Measurements from ENCODE around the gene KIF1B. TPM values are rescaled to one million over a fixed set of nuclear protein-coding genes. Genes with fewer than 3 reads are reported as not detected.

The KIF1B gene
- total and polyA plus RNA-seq, 4 experiments from 2014 or later: 1.3 to 18.1 (median 10.8) TPM

DNA sequence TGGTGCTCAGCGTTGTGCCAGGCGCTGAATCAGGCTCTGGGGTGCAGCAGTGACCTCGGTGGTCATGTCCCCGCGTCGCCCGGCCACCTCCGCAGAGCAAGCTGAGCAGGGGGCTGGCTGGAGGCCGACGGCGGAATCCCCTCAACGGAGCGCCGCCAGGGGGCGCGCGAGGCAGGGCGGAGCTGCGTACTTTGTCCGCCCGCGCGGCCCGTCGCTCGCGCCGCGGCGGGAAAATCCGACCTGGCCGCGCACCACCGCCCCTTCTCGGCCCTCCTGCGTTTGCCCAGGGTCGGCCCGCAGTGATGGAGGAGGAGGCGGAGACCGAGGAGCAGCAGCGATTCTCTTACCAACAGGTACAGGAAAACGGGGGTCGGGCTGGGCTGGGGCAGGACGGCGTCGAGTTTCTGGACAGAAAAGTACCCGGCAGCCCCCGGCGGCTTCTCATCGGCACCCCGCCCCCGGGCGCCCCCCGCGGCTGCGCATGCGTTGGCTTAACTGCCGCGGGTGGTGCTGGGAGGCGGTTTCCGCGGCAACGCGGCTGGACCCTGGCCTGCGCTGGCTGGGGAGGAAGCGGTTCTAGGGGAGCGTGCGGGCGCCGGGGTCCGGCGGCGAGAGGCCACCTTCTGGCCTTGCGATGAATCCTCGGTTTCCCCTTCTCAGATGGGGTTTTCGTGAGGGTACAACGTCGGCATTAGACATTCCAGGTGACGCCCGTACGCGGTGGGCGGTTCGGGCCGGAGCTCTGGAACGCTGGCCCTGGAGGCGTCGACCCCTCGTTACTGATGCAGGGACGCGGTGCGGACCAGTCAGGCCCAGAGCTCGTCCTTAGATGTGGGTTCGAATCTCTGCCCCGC, 220.1 kb downstream of the KIF1B start, which contains the start of gene CENPS:
CENPS (plus strand) TSS at position 218 of the 854 bp plus-strand sequence; CDS start at position 303, 85 bp downstream.
- Mint-ChIP-seq H3K9me3 (peaks cover 0 to 4% (median 0%) of the 10 kb centered on the region in 8 donors), H3K27ac (peak within 1 kb of the TSS; percentile 93 to 98 (median 95)), H3K27me3 (no peaks in the 10 kb centered on the region), H3K4me1 (peaks cover 13 to 37% (median 18%) of the 10 kb centered on the region in 4 donors), H3K4me3 (peak within 1 kb of the TSS; percentile 83 to 92 (median 91)), H3K36me3 (peaks cover 0 to 5% of the 10 kb centered on the region in 2 donors)
- Histone ChIP-seq H3K36me3 (ENCODE audit: insufficient read depth, low read length) (no peaks in the 10 kb centered on the region), H3K9me3 (ENCODE audit: control insufficient read depth in 1 of 2, low read length in 2 of 2) (no peaks in the 10 kb centered on the region), H3K4me3 (ENCODE audit: low read length in 2 of 2) (peak within 1 kb of the TSS; percentile 63 to 96), H3K4me1 (ENCODE audit: insufficient read depth, low read length) (peaks cover 30% of the 10 kb centered on the region), H3K27ac (ENCODE audit: low read depth, low read length) (peak within 1 kb of the TSS; percentile 83), H3K27me3 (ENCODE audit: insufficient read depth, low read length) (no peaks in the 10 kb centered on the region)
- peak; percentile 77 to 92 (median 87) for DNase-seq
- CTCF ChIA-PET (ENCODE audit: partially characterized antibody): interaction anchor here (0.5 to 3.6 kb wide), 18 partner anchors 14 to 935 kb away, joined by 3 to 76 read pairs (median 4); partner anchors contain the start of genes KIF1B and PGD
- intact Hi-C loops (cut with micrococcal nuclease): loop anchor here (1.0 to 5.0 kb wide), 5 partner anchors 32 to 1212 kb away; partner anchors contain the start of gene DFFA
- POLR2A ChIA-PET (ENCODE audit: partially characterized antibody): interaction anchor here (0.7 to 2.7 kb wide), 11 partner anchors 32 to 1478 kb away, joined by 3 to 18 read pairs (median 4); partner anchors contain the start of genes KIF1B, LZIC, NMNAT1 and PEX14

Small RNA genes within 50 kb of the gene (microRNA-seq; reads per million reads assigned to microRNA genes)
- gene MIR1273D (ENCODE audit: borderline microRNAs expressed, borderline number of aligned reads, borderline replicate concordance): not detected

Other genes with a start within 250 kb of the KIF1B start
- gene RBP7, start 213.3 kb upstream of the KIF1B start, total RNA-seq: not detected
- gene RBP7, start 213.3 kb upstream of the KIF1B start, polyA plus RNA-seq: not detected
- gene UBE4B, start 177.6 kb upstream of the KIF1B start, total RNA-seq: 10 to 100 TPM; 44.1 to 47.6 TPM
- 1 to 10 TPM; 4.6 to 9.8 TPM for gene UBE4B, start 177.6 kb upstream of the KIF1B start, polyA plus RNA-seq
- gene PGD, start 188.5 kb downstream of the KIF1B start, total RNA-seq: 10 to 100 TPM; 32.8 to 37.0 TPM
- 10 to 100 TPM; 36.2 to 37.3 TPM for gene PGD, start 188.5 kb downstream of the KIF1B start, polyA plus RNA-seq
- 1 to 10 TPM; 7.2 to 7.9 TPM for gene CENPS, start 219.9 kb downstream of the KIF1B start, total RNA-seq
- gene CENPS, start 219.9 kb downstream of the KIF1B start, polyA plus RNA-seq: 10 to 100 TPM in 1 of 2 donors, 1 to 10 TPM in 1; 6.4 to 14.6 TPM
- not detected for gene CORT, start 239.5 kb downstream of the KIF1B start, total RNA-seq
- not detected for gene CORT, start 239.5 kb downstream of the KIF1B start, polyA plus RNA-seq

Data from CD4-positive, alpha-beta memory T cell (primary cell).